Mesenchymal stem cell (in vitro differentiated cells and primary cell): ENCODE data around the gene CHST11.

ENCODE experiments used
- DNase-seq: peaks from one replicate; pipeline ENCODE4 v3.0.0-alpha.2; 2013
- H2AFZ ChIP-seq: one replicate; pipeline ENCODE4 v1.6.1; 2013; ENCODE audit warnings: low read depth, mild to moderate bottlenecking, control low read depth, inconsistent platforms, low read length, moderate library complexity
- H2AK5ac ChIP-seq: 2 replicates; pipeline ENCODE4 v1.6.1; 2013; ENCODE audit warnings: low read length, moderate library complexity, mild to moderate bottlenecking, inconsistent platforms; ENCODE audit not compliant: severe bottlenecking
- H2BK120ac ChIP-seq: one replicate; pipeline ENCODE4 v1.6.1; 2013; ENCODE audit warnings: low read depth, mild to moderate bottlenecking, inconsistent platforms, low read length, moderate library complexity
- H2BK12ac ChIP-seq, 2 experiments: one replicate each; pipeline ENCODE4 v1.6.1; 2013; ENCODE audit warnings: inconsistent platforms in 2 of 2, low read length in 2 of 2, mild to moderate bottlenecking in 2 of 2, moderate library complexity in 2 of 2, control low read depth in 1 of 2
- H2BK15ac ChIP-seq: one replicate; pipeline ENCODE4 v1.6.1; 2013; ENCODE audit warnings: mild to moderate bottlenecking, low read depth, inconsistent platforms; ENCODE audit not compliant: poor library complexity, severe bottlenecking
- H2BK5ac ChIP-seq: 2 replicates; pipeline ENCODE4 v1.6.1; 2013; ENCODE audit warnings: low read depth, mild to moderate bottlenecking, low read length, control low read depth, inconsistent platforms; ENCODE audit not compliant: poor library complexity, severe bottlenecking
- H3K14ac ChIP-seq, 2 experiments: one replicate each; pipeline ENCODE4 v1.6.1; 2013; ENCODE audit warnings: inconsistent platforms in 2 of 2, low read length in 2 of 2, control low read depth in 1 of 2, mild to moderate bottlenecking in 1 of 2, moderate library complexity in 1 of 2
- H3K18ac ChIP-seq, 2 experiments: one replicate each; pipeline ENCODE4 v1.6.1; 2013; ENCODE audit warnings: inconsistent platforms in 2 of 2, low read length in 2 of 2, control low read depth in 1 of 2, low read depth in 1 of 2, mild to moderate bottlenecking in 1 of 2
- H3K23ac ChIP-seq, 2 experiments: one replicate each; pipeline ENCODE4 v1.6.1; 2013; ENCODE audit warnings: inconsistent platforms in 2 of 2, low read length in 2 of 2, mild to moderate bottlenecking in 2 of 2, moderate library complexity in 2 of 2, control low read depth in 1 of 2
- H3K27ac ChIP-seq: 2 replicates; pipeline ENCODE4 v1.5.1; 2013; ENCODE audit warnings: mild to moderate bottlenecking, moderate library complexity, low read length, control low read depth, inconsistent platforms; ENCODE audit not compliant: poor library complexity, severe bottlenecking
- H3K27me3 ChIP-seq, 2 experiments: 2 replicates each; pipeline versions ENCODE4 v1.6.1 to v1.7.0; 2013; ENCODE audit warnings: low read length in 2 of 2, mild to moderate bottlenecking in 2 of 2, moderate library complexity in 2 of 2, control low read depth in 1 of 2, inconsistent platforms in 1 of 2; ENCODE audit not compliant: control insufficient read depth in 1 of 2, insufficient read depth in 1 of 2
- H3K36me3 ChIP-seq, 2 experiments: 2 replicates each; pipeline versions ENCODE4 v1.6.1 to v1.7.0; 2013; ENCODE audit warnings: low read length in 2 of 2, control low read depth in 1 of 2, inconsistent platforms in 1 of 2, low read depth in 1 of 2, mild to moderate bottlenecking in 1 of 2; ENCODE audit not compliant: insufficient read depth in 2 of 2, control insufficient read depth in 1 of 2
- H3K4ac ChIP-seq, 2 experiments: one replicate each; pipeline ENCODE4 v1.6.1; 2013; ENCODE audit warnings: inconsistent platforms in 2 of 2, low read length in 2 of 2, mild to moderate bottlenecking in 2 of 2, moderate library complexity in 2 of 2, control low read depth in 1 of 2, low read depth in 1 of 2
- H3K4me1 ChIP-seq: 2 replicates; pipeline ENCODE4 v1.6.1; 2013; ENCODE audit warnings: low read depth, low read length, control low read depth; ENCODE audit not compliant: control insufficient read depth, insufficient read depth
- H3K4me2 ChIP-seq: 2 replicates; pipeline ENCODE4 v1.6.1; 2013; ENCODE audit warnings: low read length, mild to moderate bottlenecking, inconsistent platforms; ENCODE audit not compliant: poor library complexity, severe bottlenecking
- H3K4me3 ChIP-seq, 2 experiments: 2 replicates each; pipeline versions ENCODE4 v1.5.1 to v1.7.0; 2013; ENCODE audit warnings: low read length in 2 of 2, mild to moderate bottlenecking in 2 of 2, control low read depth in 1 of 2, low read depth in 1 of 2; ENCODE audit not compliant: insufficient read depth in 1 of 2
- H3K79me1 ChIP-seq: replicated peaks from 2 replicates; pipeline ENCODE4 v1.6.1; 2013; ENCODE audit warnings: mild to moderate bottlenecking, control low read depth, low read length, inconsistent platforms; ENCODE audit not compliant: poor library complexity, severe bottlenecking
- H3K9ac ChIP-seq: 2 replicates; pipeline ENCODE4 v1.7.0; 2013; ENCODE audit warnings: mild to moderate bottlenecking, low read length, moderate library complexity
- H3K9me3 ChIP-seq: 2 replicates; pipeline ENCODE4 v1.7.0; 2013; ENCODE audit warnings: mild to moderate bottlenecking, low read length; ENCODE audit not compliant: control insufficient read depth
- H4K8ac ChIP-seq: one replicate; pipeline ENCODE4 v1.6.1; 2013; ENCODE audit warnings: inconsistent platforms, mild to moderate bottlenecking, low read length, moderate library complexity
- H4K91ac ChIP-seq: one replicate; pipeline ENCODE4 v1.6.1; 2013; ENCODE audit warnings: mild to moderate bottlenecking, low read length, inconsistent platforms
- WGBS: methylation state at CpG from one replicate; pipeline ENCODE4 v1.1.7; 2013; ENCODE audit warnings: mixed read lengths; 5-methylcytosine and 5-hydroxymethylcytosine counted together

CHST11 gene

DNA sequence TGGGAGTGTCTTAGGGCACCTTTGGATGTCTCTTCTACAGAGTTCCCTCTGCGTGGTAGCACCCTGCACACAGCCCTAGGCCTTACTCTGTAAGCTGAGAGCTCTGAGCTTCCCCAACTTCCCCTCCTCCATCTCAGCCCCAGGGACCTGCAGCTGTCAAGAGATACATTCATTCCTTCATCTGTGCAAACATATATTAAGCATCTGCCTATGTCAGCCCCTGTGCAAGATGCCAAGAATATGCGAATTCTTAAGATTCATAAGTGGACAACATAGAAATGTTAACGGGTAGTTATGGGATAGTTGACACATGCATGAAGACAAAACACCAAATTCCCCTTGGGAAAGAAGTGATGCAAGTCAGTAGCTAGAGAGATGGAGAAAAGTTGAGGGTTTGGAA is 310.5 kb downstream of the CHST11 start:
- no peak overlapping the region for H3K27ac ChIP-seq
- H2AFZ ChIP-seq = no peak overlapping the region
- no peak overlapping the region for H3K9ac ChIP-seq
- H4K91ac ChIP-seq = no peak overlapping the region
- no peak overlapping the region for H3K14ac ChIP-seq
- no peak overlapping the region for H2AK5ac ChIP-seq
- H3K18ac ChIP-seq = no peak overlapping the region
- H3K4me1 ChIP-seq = no peaks in the 10 kb centered on the region
- no peaks in the 10 kb centered on the region for H3K9me3 ChIP-seq
- H3K4ac ChIP-seq = no peak overlapping the region
- H3K4me3 ChIP-seq = no peak overlapping the region
- no peak overlapping the region for H2BK120ac ChIP-seq
- DNase-seq = no peak
- H3K23ac ChIP-seq = no peak overlapping the region
- H3K4me2 ChIP-seq = no peak overlapping the region
- no peaks in the 10 kb centered on the region for H3K36me3 ChIP-seq
- H2BK12ac ChIP-seq = no peak overlapping the region
- no peaks in the 10 kb centered on the region for H3K27me3 ChIP-seq
- H2BK5ac ChIP-seq = no peak overlapping the region
- no peak overlapping the region for H2BK15ac ChIP-seq
- H4K8ac ChIP-seq = no peak overlapping the region
- H3K79me1 ChIP-seq = no peaks in the 10 kb centered on the region
- 94% methylated on average over 3 of the region's 3 CpGs for WGBS

DNA sequence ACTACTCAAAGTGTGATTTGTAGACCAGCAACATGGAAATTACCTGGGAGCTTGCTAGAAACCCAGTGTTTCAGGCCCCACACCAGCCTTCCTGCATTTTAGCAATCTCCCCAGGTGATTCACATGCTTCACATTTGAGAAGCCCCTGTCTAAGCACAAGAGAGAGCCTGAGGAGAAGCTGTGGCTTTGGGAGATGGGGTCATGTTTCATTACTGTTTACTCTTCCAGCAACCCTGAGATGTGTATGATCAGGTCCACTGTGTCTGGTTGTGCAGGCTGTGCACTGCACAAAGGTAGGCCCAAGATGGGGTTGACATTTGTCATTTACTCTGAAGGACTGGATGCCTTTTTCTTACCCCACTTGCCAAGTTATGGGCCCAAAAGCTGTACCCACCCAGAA is 311.3 kb downstream of the CHST11 start:
- Histone ChIP-seq H3K4me2 (no peak overlapping the region), H3K4ac (no peak overlapping the region), H3K18ac (no peak overlapping the region), H3K9me3 (peaks cover 6% of the 10 kb centered on the region), H3K27me3 (no peaks in the 10 kb centered on the region), H4K91ac (no peak overlapping the region), H3K27ac (no peak overlapping the region), H3K23ac (no peak overlapping the region), H3K4me1 (no peaks in the 10 kb centered on the region), H3K9ac (no peak overlapping the region), H2BK12ac (no peak overlapping the region), H4K8ac (no peak overlapping the region), H2AFZ (no peak overlapping the region), H2BK5ac (no peak overlapping the region), H2BK120ac (no peak overlapping the region), H3K14ac (no peak overlapping the region), H3K36me3 (no peaks in the 10 kb centered on the region), H2AK5ac (no peak overlapping the region), H2BK15ac (no peak overlapping the region), H3K79me1 (no peaks in the 10 kb centered on the region), H3K4me3 (no peak overlapping the region)
- no peak for DNase-seq

DNA sequence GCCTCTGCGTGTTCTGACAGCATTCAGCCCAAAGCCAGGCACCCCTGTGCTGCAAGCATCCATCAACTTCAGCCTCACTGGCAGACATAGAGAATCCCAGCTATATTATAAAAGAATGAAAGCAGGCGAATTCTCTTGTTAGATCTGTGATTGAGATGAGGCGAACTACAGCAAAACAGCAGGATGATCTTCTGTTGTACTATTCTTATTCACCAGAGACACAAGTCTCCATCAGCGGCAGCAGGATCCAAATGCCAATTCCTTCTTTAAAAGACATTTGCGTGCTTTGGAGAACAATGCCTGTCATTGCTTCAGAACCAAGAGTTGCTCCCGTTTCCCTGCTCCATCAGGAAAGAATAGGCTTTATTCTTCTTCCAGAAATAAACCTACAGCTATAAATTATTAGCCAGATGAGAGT is 312.4 kb downstream of the CHST11 start:
- Histone ChIP-seq H3K27me3 (no peaks in the 10 kb centered on the region), H2BK5ac (no peak overlapping the region), H4K91ac (no peak overlapping the region), H3K4me3 (no peak overlapping the region), H3K18ac (no peak overlapping the region), H3K23ac (no peak overlapping the region), H2BK120ac (no peak overlapping the region), H3K9ac (no peak overlapping the region), H2BK12ac (no peak overlapping the region), H3K9me3 (peaks cover 15% of the 10 kb centered on the region), H3K14ac (no peak overlapping the region), H3K4me1 (no peaks in the 10 kb centered on the region), H3K4ac (no peak overlapping the region), H3K27ac (no peak overlapping the region), H2AK5ac (no peak overlapping the region), H3K79me1 (no peaks in the 10 kb centered on the region), H3K4me2 (no peak overlapping the region), H4K8ac (no peak overlapping the region), H2BK15ac (no peak overlapping the region), H3K36me3 (no peaks in the 10 kb centered on the region), H2AFZ (no peak overlapping the region)
- no peak for DNase-seq
- 59% methylated on average over 6 of the region's 6 CpGs for whole genome bisulfite sequencing

DNA sequence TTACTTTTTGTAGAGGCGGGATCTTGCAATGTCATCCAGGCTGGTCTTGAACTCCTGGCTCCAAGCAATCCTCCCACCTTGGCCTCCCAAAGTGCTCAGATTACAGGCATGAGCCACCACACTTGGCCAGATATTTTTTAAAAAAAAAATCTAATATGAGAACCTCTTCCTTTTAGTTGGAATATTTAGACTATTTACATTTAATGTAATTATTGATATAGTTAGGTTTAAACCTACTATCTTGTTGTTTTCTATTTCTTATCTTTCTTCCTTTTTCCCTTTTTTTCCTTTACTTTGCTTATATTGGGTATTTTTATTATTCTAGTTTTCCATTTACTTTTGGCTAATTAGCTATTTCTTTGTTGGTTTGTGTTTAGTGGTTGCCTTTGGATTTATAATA is 315.6 kb downstream of the CHST11 start:
- Histone ChIP-seq H2BK5ac (no peak overlapping the region), H3K79me1 (no peaks in the 10 kb centered on the region), H3K27me3 (no peaks in the 10 kb centered on the region), H2BK15ac (no peak overlapping the region), H3K18ac (no peak overlapping the region), H3K14ac (no peak overlapping the region), H3K9me3 (peaks cover 15% of the 10 kb centered on the region), H3K27ac (no peak overlapping the region), H3K4me1 (no peaks in the 10 kb centered on the region), H4K91ac (no peak overlapping the region), H3K23ac (no peak overlapping the region), H3K36me3 (no peaks in the 10 kb centered on the region), H3K4me3 (no peak overlapping the region), H2BK12ac (no peak overlapping the region), H4K8ac (no peak overlapping the region), H2AFZ (no peak overlapping the region), H2BK120ac (no peak overlapping the region), H3K9ac (no peak overlapping the region), H3K4ac (no peak overlapping the region), H3K4me2 (no peak overlapping the region), H2AK5ac (no peak overlapping the region)
- WGBS = 100% methylated on average over 1 of the region's 1 CpG
- DNase-seq = no peak
